ENCODE results near the gene SMAGP.
"Not testable (repeated sequence)": the region's sequence is repeated elsewhere in the genome, so short reads cannot be mapped to it uniquely, and the experiment has no call there.

SMAGP gene, protein sequence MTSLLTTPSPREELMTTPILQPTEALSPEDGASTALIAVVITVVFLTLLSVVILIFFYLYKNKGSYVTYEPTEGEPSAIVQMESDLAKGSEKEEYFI

DNA sequence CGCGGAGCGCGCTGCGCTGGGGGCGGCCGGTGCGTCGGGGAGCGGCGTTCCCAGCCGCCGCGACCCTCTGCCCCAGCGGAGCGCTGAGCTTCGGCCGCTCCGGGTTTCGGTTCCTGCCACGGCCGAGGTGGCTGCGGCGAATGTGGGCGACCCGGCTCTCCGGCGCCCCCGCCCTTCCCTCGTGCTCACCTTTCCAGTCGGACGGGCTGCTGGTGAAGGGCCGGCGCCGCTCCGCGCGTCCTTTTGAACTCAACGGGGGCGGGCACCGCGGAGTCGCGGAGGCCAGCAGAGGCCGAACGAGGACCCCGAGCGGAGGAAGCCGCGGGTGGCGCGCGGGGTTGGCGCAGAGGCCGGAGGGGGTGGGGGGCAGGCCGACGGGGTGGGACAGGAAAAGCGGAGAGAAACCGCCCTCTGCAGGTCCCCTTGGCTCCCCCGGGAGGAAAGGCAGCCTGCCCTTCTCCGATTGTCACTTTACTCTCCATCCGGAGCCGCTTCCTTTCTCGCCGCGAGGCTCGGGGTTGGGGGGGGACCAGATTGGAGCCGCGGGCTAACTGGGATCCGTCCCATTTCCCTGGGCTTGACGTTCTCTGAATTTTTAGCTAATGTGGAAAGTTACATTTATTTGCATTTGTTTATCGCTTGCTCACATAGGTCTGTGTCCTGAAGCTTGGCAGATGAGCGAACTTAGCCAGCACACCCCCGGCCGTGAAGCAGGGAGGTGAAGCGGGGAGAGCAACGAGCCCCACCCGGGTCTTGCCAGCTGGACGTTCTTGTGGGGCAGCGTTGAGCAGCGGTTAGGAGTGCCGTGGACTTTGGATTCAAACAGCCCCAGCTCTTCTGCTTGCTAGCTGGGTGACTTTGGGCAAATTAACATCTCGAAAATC, at the start of gene SMAGP:
Gene SMAGP (minus strand): TSS at position 349 of the 884 bp plus-strand sequence. CDS start 1,137 bp downstream, outside the sequence.
- DNase-seq = peak; percentile 53 to 62

DNA sequence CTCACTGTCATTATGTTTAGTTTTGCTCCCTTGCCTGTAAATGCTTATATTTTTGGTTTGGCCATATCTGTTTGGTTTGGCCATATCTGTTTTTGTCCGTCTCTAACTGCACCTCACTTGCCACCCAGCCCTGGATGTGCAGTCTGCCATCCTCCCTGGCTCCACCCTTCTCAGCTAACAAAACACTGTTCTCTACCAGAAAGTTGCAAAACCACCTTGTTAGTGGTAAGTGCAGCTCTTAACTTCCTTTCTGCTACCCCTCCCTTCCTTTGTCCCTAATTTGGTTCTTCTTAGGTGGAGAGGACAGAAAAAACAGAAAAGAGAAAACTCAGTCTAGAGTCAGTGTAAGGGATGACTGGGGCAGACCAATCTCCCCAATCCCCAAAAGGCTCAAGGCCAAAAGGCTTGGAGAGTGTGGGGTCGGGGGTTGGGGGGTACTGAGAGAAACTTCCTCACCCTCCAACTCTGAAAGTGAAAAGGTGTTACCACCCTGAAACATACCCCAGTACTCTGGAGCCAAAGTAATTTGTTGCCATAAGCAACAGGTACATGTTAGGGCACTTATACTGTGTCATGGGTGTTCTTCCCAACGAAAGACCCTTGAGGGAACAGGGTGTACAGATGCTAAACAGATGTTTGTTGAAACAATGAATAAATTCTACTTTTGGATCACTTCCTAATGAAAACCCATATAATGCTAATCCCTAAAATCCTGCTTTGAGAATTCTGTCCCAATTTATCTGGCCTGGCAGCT, 48.8 kb upstream of the SMAGP start:
- no peak for DNase-seq

DNA sequence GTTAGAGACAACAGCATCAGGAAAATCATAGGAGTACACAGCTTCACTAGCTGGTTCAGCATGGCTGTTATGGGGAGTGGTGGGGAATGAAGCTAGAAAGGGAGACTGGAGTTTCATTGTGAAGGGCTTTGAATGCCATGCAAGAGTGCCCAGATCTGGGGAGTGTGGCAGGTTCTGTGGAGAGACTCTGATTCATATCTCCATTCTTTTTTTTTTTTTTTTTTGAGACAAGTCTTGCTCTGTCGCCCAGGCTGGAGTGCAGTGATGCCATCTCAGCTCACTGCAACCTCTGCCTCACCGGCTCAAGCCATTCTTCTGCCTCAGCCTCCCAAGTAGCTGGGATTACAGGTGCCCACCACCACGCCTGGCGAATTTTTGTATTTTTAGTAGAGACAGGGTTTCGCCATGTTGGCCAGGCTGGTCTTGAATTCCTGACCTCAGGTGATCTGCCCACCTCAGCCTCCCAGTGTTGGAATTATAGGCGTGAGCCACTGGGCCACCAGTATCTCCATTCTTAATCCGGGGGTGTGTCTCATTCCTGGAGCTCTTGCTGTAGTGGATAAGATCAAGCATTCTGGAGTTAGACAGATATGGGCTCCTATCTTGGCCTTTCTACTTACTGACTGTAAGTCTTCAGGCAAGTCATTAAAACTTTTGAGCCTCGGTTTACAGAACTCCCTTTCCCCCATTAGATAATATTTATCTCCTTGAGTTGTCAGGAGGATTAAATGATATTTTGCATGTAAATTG, 48.0 kb upstream of the SMAGP start:
- DNase-seq = not testable (repeated sequence)

DNA sequence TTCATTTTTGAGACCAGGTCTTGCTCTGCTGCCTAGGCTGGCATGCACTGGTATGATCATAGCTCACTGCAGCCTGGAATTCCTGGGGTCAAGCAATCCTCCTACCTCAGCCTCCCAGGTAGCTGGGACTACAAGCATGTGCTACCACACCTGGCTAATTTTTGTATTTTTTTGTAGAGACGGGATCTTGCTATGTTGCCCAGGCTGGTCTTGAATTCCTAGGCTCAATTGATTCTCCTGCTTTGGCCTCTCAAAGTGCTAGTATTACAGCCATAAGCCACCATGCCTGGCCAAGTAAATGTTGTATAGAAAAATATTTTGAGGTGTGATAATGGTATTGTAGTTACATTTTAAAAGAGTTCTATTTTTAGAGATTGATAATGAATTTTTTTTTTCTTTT, 41.2 kb upstream of the SMAGP start:
- no peak for DNase-seq

DNA sequence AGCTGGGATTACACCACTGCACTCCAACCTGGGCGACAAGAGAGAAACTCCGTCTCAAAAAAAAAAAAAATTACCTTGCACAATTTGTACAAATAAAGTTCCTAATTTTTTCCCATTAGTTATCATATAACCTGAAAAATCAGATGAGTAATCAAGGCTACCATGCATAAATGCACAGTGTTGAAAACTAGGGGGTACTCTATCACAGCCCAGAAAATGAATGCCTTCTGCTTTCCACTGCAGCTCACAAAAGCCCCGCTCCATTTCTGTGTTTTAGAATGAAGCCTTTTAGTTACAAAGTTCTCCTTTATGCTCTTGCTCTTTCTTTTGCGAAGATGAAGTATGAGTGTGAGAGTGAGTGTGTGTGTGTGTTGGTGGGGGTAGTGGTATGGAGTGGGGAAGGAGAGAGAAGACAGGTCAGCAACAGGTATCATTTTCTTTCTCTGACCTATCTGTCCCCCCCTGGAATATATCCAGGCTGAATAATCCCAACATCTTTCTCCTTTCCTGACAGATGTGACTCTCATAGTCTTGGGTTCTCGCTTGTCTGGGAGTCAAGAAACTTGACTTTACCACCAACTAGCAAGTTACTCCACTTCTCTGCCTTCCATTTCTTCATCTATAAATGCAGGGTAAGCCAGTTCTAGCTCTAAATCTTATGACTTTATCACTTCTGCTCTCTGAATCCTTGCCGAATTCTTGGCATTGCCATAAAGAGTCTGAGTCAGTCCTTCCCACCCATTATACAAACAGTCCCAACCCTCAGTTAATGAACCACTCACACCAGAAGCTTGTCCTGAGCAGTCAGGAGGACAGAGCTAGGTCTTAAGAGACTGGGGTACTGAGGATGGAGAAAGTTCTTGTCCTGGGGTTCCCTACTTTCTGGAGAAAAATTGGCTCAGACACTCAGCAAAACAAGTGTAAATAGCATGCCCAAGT, 37.7 kb upstream of the SMAGP start:
- DNase-seq = no peak

DNA sequence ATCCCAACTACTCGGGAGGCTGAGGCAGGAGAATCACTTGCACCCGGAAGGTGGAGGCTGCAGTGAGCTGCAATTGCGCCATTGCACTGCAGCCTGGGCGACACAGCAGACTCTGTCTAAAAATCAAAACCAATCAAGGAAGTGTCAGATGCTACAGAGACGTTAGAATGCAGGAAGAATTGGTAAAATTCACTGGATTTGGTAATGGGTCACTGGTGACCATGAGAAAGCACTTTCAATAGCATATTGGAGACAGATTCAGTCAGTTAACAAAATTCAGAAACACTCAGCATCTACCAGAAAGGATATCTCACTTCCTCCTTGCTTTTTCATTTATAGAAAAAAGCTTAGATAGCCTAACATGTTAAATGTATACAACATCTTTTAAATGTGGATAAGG, 36.3 kb upstream of the SMAGP start:
- DNase-seq = no peak

DNA sequence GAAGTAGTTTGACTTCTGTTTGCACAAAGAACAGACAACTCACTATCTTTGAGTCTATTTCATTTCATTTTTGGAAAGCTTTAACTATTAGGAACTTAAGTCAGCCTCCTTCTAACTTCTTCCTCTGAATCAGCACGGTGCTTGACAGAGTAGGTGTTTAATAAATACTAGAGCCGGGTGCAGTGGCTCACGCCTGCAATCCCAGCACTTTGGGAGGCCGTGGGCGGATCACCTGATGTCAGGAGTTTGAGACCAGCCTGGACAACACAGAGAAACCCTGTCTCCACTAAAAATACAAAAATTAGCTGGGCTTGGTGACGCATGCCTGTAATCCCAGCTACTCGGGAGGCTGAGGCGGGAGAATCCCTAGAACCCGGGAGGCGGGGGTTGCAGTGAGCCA, 30.6 kb upstream of the SMAGP start:
- not testable (repeated sequence) for DNase-seq

DNA sequence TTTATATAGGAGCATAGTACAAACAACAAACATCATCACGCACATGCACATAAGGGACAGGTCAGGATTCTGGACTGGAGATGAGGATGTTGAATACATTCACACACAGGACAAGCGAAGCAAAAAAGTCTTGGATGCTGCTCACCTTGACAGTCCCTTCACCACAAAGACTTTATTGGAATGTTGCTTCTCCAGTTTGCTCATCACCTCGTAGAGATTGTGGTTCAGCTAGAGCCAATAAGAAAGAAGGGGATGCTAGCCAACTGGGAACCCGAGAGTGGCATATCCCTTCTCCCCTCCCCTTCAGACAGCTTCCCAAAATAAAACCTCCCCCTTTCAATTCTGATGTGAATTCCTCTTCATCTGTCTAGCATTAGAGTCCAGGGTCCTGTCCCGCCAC, 25.4 kb upstream of the SMAGP start:
- DNase-seq = no peak

DNA sequence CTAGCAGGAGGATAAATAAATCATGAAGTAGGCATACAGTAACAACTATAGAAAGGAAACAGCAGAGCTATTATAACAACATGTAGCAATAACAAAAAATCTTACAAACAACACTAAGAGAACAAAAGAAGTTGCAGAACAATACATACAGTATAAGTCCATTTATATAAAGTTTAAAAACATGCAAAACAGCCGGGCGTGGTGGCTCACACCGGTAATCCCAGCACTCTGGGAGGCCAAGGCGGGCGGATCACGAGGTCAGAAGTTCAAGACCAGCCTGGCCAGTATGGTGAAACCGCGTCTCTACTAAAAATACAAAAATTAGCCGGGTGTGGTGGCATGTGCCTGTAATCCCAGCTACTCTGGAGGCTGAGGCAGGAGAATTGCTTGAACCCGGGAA, 23.9 kb upstream of the SMAGP start:
- DNase-seq = not testable (repeated sequence)

DNA sequence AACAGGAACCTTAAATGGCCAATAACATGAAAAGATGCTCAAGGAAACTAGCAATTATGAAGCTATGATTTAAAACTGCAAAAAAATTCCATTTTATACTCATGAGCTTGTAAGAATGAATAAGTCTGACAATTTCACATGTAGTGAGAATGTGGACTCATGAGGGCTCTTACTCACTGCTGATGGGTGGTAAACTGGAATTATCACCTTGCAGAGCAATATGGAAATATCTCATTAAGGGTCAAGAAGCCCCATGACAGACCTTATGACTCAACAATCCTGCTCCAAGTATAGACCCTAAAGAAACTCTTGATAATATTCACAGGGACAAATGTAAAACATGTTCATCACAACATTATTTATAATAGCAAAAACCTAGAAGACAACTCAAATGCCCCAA, 23.5 kb upstream of the SMAGP start:
- DNase-seq = no peak

DNA sequence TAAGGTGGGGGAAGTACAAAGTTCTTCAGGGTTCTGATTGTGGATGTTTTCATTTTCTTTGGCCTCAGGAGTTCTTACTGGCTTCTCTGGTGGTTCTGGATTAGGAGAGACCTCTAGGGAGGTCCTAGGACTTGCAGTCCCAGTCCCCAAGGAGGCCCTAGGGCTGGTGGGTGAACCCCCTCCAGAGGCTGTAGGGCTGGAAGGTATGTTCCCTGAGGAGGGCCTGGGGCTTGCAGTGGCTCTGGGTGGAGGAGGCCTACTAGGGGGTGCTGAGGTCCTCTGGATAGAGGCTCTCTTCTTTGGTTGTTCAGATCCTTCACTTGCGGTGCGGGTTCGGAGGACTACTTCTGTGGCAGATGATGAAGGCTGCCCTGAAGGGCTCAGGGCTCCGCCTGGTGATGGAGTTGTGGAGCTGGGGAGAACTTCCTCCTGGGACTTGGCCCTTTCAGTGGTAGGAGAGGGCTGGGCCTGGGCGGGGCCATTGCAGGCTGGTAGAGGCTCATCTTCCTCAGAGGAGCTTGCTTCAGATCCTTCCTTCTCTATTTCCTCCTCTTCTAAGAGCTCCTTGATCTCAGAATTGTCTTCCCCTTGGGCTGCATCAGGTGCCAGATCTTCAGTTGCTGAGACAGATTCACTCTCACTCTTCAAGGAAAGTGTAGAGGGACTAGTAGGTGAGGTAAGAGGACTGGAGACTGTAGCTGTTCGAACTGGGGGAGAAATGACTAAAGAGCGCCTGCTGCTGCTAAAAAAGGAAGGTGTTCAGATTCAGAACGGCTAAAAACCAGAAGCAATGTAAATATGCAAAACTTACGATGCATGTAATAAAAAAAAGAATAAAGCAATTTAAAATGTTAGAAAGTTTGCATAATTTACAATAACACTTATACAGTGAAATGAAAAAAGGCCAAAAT, 21.6 kb upstream of the SMAGP start:
- DNase-seq = not testable (repeated sequence)

DNA sequence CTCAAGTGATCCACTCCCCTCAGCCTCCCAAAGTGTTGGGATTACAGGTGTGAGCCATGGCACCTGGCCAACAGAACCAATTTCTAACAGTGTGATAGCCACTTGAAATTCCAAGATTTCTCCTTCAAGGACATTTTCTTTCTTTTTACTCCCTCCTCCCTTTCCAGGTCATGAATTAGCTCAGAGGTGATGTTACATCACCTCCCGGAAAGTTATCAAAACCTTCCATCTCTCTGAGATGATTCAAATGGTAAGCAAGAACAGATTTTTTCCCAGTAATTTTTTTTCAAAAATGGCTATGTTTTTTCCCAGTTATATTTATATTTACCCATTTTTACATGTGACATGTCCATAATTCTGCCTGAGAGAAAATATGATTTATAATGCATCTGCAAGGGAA, 15.6 kb upstream of the SMAGP start:
- DNase-seq = no peak

DNA sequence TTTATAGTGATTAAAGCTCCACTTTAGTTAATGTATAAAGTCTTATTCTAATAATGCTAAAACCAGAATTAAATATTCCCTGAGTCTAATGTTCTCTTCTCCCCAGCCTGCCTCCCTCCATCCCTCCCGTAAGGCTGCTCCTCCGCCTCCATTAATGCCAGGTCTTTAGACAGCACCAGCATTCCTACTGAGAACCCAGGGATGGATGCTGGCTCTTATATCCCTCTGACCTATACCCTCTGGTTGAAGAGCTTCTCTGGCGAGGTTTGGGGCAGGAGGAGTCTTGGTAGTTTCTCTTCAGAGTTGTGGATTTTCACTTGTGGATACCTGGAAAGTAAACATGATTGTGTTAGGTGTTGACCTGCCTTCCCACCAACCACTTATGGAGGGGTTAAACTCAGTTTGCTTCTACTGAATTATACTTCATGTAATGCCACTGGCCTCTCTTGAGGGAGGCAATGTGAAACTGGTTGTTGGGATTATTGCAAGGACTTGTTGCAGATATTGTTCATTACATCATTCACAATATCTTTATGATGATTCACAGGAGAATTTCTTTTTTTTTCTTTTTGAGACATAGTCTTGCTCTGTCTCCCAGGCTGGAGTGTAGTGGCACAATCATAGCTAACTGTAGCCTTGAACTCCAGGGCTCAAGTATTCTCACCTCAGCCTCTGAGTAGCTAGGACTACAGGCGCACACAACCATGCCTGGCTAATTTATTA, 11.1 kb upstream of the SMAGP start:
- DNase-seq = no peak

DNA sequence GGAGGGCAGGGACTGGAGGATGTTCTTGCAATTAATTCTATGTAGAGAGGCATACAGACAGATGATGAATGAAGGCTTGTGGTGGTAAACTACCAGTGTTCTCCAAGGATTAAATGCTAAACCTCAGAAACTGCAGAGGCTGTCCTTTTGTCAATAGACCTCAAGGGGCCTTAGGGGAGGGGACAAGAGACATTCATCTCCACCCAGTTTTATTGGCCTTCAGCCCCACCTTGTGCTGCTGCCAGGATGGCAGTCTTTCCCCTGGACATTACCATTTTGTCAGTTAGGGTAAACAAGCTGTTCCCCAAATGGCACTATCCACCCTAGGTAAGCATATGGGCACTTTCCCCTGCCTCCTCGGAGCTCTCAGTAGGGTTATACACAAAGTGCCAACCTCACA, 4.9 kb upstream of the SMAGP start:
- DNase-seq = no peak

DNA sequence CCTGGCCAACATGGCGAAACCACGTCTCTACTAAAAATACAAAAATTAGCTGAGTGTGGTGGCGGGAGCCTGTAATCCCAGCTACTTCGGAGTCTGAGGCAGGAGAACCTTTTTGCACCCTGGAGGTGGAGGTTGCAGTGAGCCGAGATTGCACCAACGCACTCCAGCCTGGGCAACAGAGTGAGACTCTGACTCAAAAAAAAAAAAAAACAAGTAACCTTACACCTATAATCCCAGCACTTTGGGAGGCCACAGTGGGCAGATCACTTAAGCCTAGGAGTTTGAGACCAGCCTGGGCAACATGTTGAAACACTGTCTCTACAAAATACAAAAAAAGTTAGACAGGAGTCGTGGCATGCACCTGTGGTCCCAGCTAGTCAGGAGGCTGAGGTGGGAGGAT, 2.6 kb upstream of the SMAGP start:
- DNase-seq = not testable (repeated sequence)

DNA sequence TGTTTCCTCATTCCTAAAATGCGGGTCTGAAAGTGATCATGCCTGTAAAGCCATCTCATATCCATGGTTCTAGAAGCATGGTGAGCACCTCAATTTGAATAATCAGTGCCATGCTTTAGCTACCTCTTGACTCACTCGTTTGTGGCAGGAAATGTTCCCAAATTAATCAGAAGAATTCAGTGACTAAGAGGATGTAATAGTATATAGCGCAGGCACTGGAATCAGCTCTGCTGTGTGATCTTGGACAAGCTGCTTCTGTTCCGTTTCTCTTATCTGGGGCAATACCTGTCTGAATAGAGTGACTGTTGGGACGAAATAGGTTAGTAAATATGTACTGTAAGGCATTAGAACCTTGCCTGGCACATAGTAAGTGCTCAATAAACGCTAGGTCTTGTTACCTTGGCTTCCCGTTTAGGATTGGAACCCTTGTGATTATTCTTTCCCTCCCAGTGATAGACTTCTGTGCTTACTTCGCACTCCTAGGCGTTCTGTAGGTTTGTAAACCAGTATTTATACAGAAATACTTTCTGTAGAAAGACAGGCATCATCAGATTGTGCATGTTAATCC, 820 bp upstream of the SMAGP start:
- DNase-seq = no peak

DNA sequence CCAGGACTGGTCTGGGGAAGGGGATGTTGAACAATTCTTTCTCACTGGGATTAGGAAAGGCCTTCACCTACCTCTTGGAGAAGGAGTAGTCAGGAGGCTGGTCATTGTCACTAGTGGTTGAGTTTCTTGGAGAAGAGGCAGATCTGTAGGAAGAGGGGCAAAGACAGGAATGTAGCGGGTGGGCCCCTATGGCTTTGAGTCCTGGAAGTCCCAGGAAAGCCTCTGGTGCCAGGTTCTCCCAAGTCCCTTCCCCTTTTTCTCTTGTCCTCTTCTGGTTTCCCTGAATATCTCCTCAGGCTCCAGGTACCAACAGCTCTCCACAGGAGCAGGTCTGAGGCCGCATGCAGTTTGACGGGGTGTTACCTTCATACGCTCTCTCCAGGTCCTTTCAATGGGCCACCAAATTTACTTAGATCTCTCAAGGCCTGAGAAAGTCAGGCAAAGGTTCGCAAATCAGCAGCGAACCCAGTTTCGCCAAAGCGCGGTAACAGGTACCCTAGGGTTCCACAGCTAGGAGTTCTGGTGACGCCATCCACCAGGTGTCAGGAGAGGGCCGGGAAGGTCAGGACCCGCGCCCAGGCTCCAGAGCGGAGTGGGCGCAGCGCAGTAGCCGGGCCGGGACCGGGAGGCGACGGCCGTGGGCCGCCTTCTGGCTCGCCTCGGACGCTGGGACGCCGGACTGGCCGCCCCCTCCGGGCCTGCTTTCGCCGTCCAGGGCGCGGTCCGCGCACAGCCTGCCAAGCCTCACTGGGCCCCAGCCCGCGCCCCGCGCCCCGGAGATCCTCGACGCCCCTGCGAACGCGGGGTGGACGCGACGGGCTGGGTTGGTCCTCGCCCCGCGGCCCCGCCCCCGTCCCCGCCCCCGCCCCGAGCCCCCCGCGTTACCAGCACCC, 795 bp downstream of the SMAGP start:
- DNase-seq = peak; percentile 44 to 50

DNA sequence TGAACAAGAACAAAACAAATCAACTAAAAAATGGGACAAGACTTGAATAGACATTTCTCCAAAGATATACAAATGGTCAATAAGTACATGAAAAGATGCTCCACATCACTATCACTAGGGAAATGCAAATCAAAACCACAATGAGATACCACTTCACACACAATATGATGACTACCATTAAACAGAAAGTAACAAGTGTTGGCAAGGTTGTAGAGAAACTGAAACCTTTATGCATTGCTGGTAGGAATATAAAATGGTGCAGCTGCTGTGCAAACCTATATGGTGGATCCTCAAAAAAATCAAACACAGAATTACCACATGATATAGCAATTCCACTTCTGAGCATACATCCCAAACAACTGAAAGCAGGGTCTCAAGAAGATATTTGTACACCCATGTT, 5.2 kb downstream of the SMAGP start:
- DNase-seq = no peak

DNA sequence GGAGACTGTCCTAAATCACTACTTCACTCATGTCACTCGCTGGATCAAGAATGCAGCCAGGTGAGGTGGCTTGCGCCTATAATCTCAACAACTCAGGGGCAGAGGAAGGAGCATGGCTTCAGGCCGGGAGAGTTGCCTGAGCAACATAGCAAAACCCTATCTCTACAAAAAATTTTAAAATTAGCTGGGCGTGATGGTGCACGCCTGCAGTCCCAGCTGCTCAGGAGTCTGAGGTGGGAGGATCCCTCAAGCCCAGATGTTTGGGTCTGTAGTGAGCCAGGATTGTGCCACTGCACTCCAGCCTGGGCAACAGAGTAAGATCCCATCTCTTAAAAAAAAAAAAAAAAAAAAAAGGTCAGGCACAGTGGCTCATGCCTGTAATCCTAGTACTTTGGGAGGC, 5.9 kb downstream of the SMAGP start:
- no peak for DNase-seq
